HEK293 (cell line): ENCODE data around the gene PLXND1.

ENCODE experiments used
- CTCF ChIA-PET: fragments of 350-600 bp; formaldehyde crosslinking; extraction: SDS; loops from one replicate; lab custom pipeline; 2021; ENCODE audit warnings: antibody characterized with exemption; lab: Yijun Ruan, JAX
- POLR2A ChIA-PET: fragments of 300-600 bp; formaldehyde crosslinking; extraction: SDS; loops from one replicate; lab custom pipeline; 2020; ENCODE audit warnings: antibody characterized with exemption, inconsistent platforms; lab: Yijun Ruan, JAX
- H3K27ac ChIP-seq: fragments of 200-500 bp; sonication (Bioruptor generic); 2 replicates; pipeline ENCODE4 v1.5.1; 2014; ENCODE audit warnings: low read depth, low read length, control low read depth, inconsistent platforms; ENCODE audit errors: extremely low read depth
- H3K36me3 ChIP-seq, 2 experiments: fragments of 200-500 bp in 1 of 2; sonication (Bioruptor generic) in 1 of 2; 1 replicate in 1 of 2; 2 replicates in 1 of 2; pipeline ENCODE4 v1.5.1; 2014 to 2017; ENCODE audit warnings: inconsistent platforms in 2 of 2, low read length in 2 of 2; ENCODE audit not compliant: control insufficient read depth in 2 of 2, insufficient read depth in 1 of 2
- H3K4me1 ChIP-seq: fragments of 200-500 bp; sonication (Bioruptor generic); 2 replicates; pipeline ENCODE4 v1.5.1; 2014; ENCODE audit warnings: mild to moderate bottlenecking, low read length, inconsistent platforms; ENCODE audit not compliant: control insufficient read depth, insufficient read depth
- H3K4me3 ChIP-seq: 2 replicates; pipeline ENCODE4 v1.5.1; 2011; ENCODE audit warnings: low read depth, mild to moderate bottlenecking, control low read depth, low read length, moderate library complexity
- H3K9me3 ChIP-seq: fragments of 200-500 bp; sonication (Bioruptor generic); 2 replicates; pipeline ENCODE4 v1.5.1; 2014; ENCODE audit warnings: low read depth, low read length, inconsistent platforms; ENCODE audit not compliant: control insufficient read depth, insufficient read depth
- AEBP2 ChIP-seq: fragments of 450-650 bp; formaldehyde crosslinking; IDR thresholded peaks from 2 replicates; pipeline ENCODE4 v1.5.1; 2016; ENCODE audit warnings: missing biosample characterization, missing genetic modification characterization, borderline replicate concordance
- CTCF ChIP-seq: fragments of 450-650 bp; formaldehyde crosslinking; IDR thresholded peaks from 2 replicates; pipeline ENCODE4 v1.5.1; 2016; ENCODE audit warnings: missing biosample characterization, missing genetic modification characterization
- GLI2 ChIP-seq: fragments of 450-650 bp; formaldehyde crosslinking; IDR thresholded peaks from 2 replicates; pipeline ENCODE4; 2017; ENCODE audit warnings: missing biosample characterization, missing genetic modification characterization, low read depth, borderline replicate concordance
- HOXC10 ChIP-seq: sonication (generic); formaldehyde crosslinking; IDR thresholded peaks from 2 replicates; pipeline ENCODE4 v1.8.1; 2023; ENCODE audit warnings: mild to moderate bottlenecking, missing genetic modification reagents
- HOXD13 ChIP-seq: sonication (generic); formaldehyde crosslinking; IDR thresholded peaks from 2 replicates; pipeline ENCODE4 v1.8.0; 2022; ENCODE audit warnings: missing genetic modification reagents, borderline replicate concordance
- KLF16 ChIP-seq: fragments of 450-650 bp; formaldehyde crosslinking; IDR thresholded peaks from 2 replicates; pipeline ENCODE4 v1.5.1; 2017; ENCODE audit warnings: missing biosample characterization, missing genetic modification characterization
- OSR2 ChIP-seq: fragments of 450-650 bp; formaldehyde crosslinking; IDR thresholded peaks from 2 replicates; pipeline ENCODE4 v1.5.1; 2016; ENCODE audit warnings: missing biosample characterization, missing genetic modification characterization
- OVOL3 ChIP-seq: fragments of 450-650 bp; formaldehyde crosslinking; IDR thresholded peaks from 2 replicates; pipeline ENCODE4 v1.5.1; 2016; ENCODE audit warnings: missing biosample characterization, missing genetic modification characterization
- PRDM1 ChIP-seq: fragments of 450-650 bp; formaldehyde crosslinking; IDR thresholded peaks from 2 replicates; pipeline ENCODE4; 2016; ENCODE audit warnings: missing biosample characterization, missing genetic modification characterization
- SETDB1 ChIP-seq: IDR thresholded peaks from one replicate; pipeline ENCODE4 v1.6.1; 2017; ENCODE audit warnings: mild to moderate bottlenecking, low read length, moderate library complexity, mixed read lengths; ENCODE audit not compliant: insufficient read length
- SP2 ChIP-seq: fragments of 450-650 bp; formaldehyde crosslinking; IDR thresholded peaks from 2 replicates; pipeline ENCODE4 v1.5.1; 2016; ENCODE audit warnings: missing biosample characterization, missing genetic modification characterization
- ZBTB8A ChIP-seq: fragments of 450-650 bp; formaldehyde crosslinking; IDR thresholded peaks from 2 replicates; pipeline ENCODE4 v1.5.1; 2016; ENCODE audit warnings: missing biosample characterization, missing genetic modification characterization
- ZIC2 ChIP-seq: fragments of 450-650 bp; formaldehyde crosslinking; IDR thresholded peaks from 2 replicates; pipeline ENCODE4 v1.5.1; 2016; ENCODE audit warnings: missing biosample characterization, missing genetic modification characterization
- ZNF175 ChIP-seq: fragments of 450-650 bp; formaldehyde crosslinking; IDR thresholded peaks from 2 replicates; pipeline ENCODE4 v1.5.1; 2016; ENCODE audit warnings: missing biosample characterization, missing genetic modification characterization
- ZNF19 ChIP-seq: fragments of 450-650 bp; formaldehyde crosslinking; IDR thresholded peaks from 2 replicates; pipeline ENCODE4; 2016; ENCODE audit warnings: missing biosample characterization, missing genetic modification characterization, low read depth
- ZNF2 ChIP-seq: fragments of 450-650 bp; formaldehyde crosslinking; IDR thresholded peaks from 2 replicates; pipeline ENCODE4 v1.5.1; 2016; ENCODE audit warnings: missing biosample characterization, missing genetic modification characterization
- ZNF239 ChIP-seq: fragments of 450-650 bp; formaldehyde crosslinking; IDR thresholded peaks from 2 replicates; pipeline ENCODE4 v1.5.1; 2016; ENCODE audit warnings: missing biosample characterization, missing genetic modification characterization
- ZNF24 ChIP-seq: fragments of 450-650 bp; formaldehyde crosslinking; IDR thresholded peaks from 2 replicates; pipeline ENCODE4 v1.5.1; 2016; ENCODE audit warnings: missing biosample characterization, missing genetic modification characterization
- ZNF292 ChIP-seq: fragments of 450-650 bp; formaldehyde crosslinking; IDR thresholded peaks from 2 replicates; pipeline ENCODE4 v1.5.1; 2016; ENCODE audit warnings: low read depth, missing biosample characterization, missing genetic modification characterization, borderline replicate concordance
- ZNF501 ChIP-seq: fragments of 450-650 bp; formaldehyde crosslinking; IDR thresholded peaks from 2 replicates; pipeline ENCODE4 v1.5.1; 2016; ENCODE audit warnings: missing biosample characterization, missing genetic modification characterization
- ZNF544 ChIP-seq: fragments of 450-650 bp; formaldehyde crosslinking; IDR thresholded peaks from 2 replicates; pipeline ENCODE4 v1.5.0; 2017; ENCODE audit warnings: missing biosample characterization, missing genetic modification characterization
- ZNF558 ChIP-seq: fragments of 450-650 bp; formaldehyde crosslinking; IDR thresholded peaks from 2 replicates; pipeline ENCODE4 v1.5.1; 2016; ENCODE audit warnings: missing biosample characterization, missing genetic modification characterization
- ZNF600 ChIP-seq: fragments of 450-650 bp; formaldehyde crosslinking; IDR thresholded peaks from 2 replicates; pipeline ENCODE4 v1.5.1; 2016; ENCODE audit warnings: missing biosample characterization, missing genetic modification characterization
- ZNF785 ChIP-seq: fragments of 450-650 bp; formaldehyde crosslinking; IDR thresholded peaks from 2 replicates; pipeline ENCODE4 v1.5.1; 2016; ENCODE audit warnings: missing biosample characterization, missing genetic modification characterization
- TF ChIP-seq, protein P1 (sequence below): fragments of 450-650 bp; IDR thresholded peaks from 2 replicates; pipeline ENCODE4 v1.5.1; 2018; ENCODE audit warnings: missing biosample characterization, mild to moderate bottlenecking, missing genetic modification characterization

Gene PLXND1

DNA sequence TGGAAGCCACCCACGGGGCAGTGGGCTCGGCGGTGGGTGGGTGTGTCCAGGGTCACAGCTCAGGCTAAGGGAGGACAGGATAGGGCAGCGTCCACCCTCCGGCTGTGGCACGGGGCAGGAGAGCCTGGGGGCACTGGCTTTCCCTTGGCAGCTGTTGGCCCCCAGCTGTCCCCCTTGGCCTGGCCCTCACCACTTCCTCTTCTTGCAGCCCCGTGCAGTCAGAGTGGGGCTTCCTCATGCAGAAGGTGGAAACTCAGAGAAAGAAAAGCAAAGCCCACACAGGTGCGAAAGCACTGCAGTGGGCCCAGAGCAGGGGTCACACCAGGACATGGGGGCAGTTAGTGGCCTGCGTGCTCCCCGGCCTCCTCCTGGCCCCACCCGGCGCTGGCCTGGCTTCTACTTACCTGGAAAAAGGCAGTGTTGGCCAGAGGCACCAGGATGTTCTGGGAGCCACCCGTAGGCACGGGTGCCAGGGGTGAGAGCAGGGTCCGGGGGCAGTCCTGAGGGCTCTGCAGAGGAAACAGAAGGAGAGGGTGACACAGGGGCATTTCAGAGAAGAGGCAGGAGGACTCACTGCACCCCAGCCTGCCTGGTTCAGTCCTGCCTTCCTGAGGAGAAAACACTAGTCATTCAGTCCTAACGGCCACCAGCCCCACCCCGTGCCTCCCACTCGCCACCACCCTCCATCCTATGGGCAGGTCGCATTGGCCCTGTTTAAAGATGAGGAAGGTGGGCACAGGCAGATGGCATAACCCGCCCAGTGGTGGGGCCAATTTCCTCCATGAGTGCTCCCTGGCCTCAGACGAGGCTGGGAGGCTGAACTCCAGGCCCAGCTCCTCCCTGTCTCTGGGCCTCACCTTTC lies 28.3 kb downstream of the PLXND1 start (continued):
- TF ChIP-seq CTCF, result no peak
- no peak for TF ChIP-seq KLF16 (tag by site-specific recombination)
- no peak for TF ChIP-seq ZNF175 (tag by site-specific recombination)
- no peak for TF ChIP-seq ZNF19
- peak; percentile 15; the same call in 1 of the 2 replicates for TF ChIP-seq SP2
- no peak for TF ChIP-seq GLI2 (tag by site-specific recombination)
- no peak for TF ChIP-seq ZNF785

GRCh38 chr3:129577366-129577765 lies 29.1 kb downstream of the PLXND1 start:
- H3K4me1 ChIP-seq, result no peaks in the 10 kb centered on the region
- no peaks in the 10 kb centered on the region for H3K9me3 ChIP-seq
- TF ChIP-seq ZBTB8A (no peak), PRDM1 (tag by site-specific recombination) (no peak), ZNF292 (tag by site-specific recombination) (no peak), ZNF600 (tag by site-specific recombination) (no peak), OSR2 (tag by site-specific recombination) (no peak), ZNF24 (tag by site-specific recombination) (no peak), ZNF2 (tag by site-specific recombination) (no peak), ZNF501 (no peak), AEBP2 (tag by site-specific recombination) (no peak), HOXC10 (CRISPR knock-in tag) (no peak)
- TF ChIP-seq, protein P1, sequence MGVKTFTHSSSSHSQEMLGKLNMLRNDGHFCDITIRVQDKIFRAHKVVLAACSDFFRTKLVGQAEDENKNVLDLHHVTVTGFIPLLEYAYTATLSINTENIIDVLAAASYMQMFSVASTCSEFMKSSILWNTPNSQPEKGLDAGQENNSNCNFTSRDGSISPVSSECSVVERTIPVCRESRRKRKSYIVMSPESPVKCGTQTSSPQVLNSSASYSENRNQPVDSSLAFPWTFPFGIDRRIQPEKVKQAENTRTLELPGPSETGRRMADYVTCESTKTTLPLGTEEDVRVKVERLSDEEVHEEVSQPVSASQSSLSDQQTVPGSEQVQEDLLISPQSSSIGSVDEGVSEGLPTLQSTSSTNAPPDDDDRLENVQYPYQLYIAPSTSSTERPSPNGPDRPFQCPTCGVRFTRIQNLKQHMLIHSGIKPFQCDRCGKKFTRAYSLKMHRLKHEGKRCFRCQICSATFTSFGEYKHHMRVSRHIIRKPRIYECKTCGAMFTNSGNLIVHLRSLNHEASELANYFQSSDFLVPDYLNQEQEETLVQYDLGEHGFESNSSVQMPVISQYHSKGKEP (tag by site-specific recombination), result no peak
- no peak overlapping the region for H3K4me3 ChIP-seq
- H3K27ac ChIP-seq, result no peak overlapping the region
- ChIA-PET CTCF (no interaction called here), POLR2A (interaction anchor here (0.5 kb wide), 1 partner anchor 51 kb away, joined by 3 read pairs; no protein-coding TSS in a partner anchor)
- H3K36me3 ChIP-seq, result peaks cover 0 to 5% of the 10 kb centered on the region in 2 experiments; a peak in 1 of 3 replicates

- TF ChIP-seq OVOL3 (tag by site-specific recombination), result no peak
- no peak for TF ChIP-seq ZNF544
- no peak for TF ChIP-seq OSR2 (tag by site-specific recombination)
- no peak for TF ChIP-seq ZNF239 (tag by site-specific recombination)
- TF ChIP-seq ZIC2 (tag by site-specific recombination), result peak; percentile 34; the same call in 1 of the 2 replicates
- no peak for TF ChIP-seq HOXD13 (CRISPR knock-in tag)
- no peak for TF ChIP-seq SETDB1
- no peak for TF ChIP-seq ZNF558 (tag by site-specific recombination)
- ChIA-PET CTCF (no interaction called here), POLR2A (no interaction called here)
- Histone ChIP-seq H3K9me3 (no peaks in the 10 kb centered on the region), H3K27ac (no peak overlapping the region), H3K36me3 (peaks cover 0 to 5% of the 10 kb centered on the region in 2 experiments; a peak in 1 of 3 replicates), H3K4me1 (no peaks in the 10 kb centered on the region), H3K4me3 (no peak overlapping the region)
Observed at GRCh38 chr3:129576514-129577352, 29.7 kb downstream of the PLXND1 start.
